Brain microvascular endothelial cell (primary cell): ENCODE data around the gene GMDS.

Experiments
- DNase-seq: peaks from one replicate; pipeline ENCODE4 v3.0.0-alpha.2; 2020
- H3K27ac ChIP-seq: fragments of 250-450 bp; sonication (Bioruptor Pico); 2 replicates; pipeline ENCODE4 v1.5.1; 2020; ENCODE audit warnings: mild to moderate bottlenecking, moderate library complexity
- H3K27me3 ChIP-seq: fragments of 250-450 bp; sonication (Bioruptor Pico); replicated peaks from 2 replicates; pipeline ENCODE4 v1.5.1; 2020; ENCODE audit warnings: mild to moderate bottlenecking
- H3K36me3 ChIP-seq: fragments of 250-450 bp; sonication (Bioruptor Pico); replicated peaks from 2 replicates; pipeline ENCODE4 v1.5.1; 2020; ENCODE audit warnings: mild to moderate bottlenecking
- H3K4me3 ChIP-seq: 2 replicates; pipeline ENCODE4 v1.5.1; 2011; ENCODE audit warnings: low read depth, mild to moderate bottlenecking, control low read depth, low read length, moderate library complexity
- in situ Hi-C: cut with HindIII; loops from 2 replicates; pipeline ENCODE4 v1.10.0; 2017; ENCODE audit warnings: low sequenced_read_pairs, low pct_ligation_motif_present
- TF ChIP-seq, protein P1 (sequence below): IDR thresholded peaks from 2 replicates; pipeline ENCODE4 v1.5.1; 2011; ENCODE audit warnings: low read depth, mild to moderate bottlenecking, moderate library complexity, low read length, control low read depth, inconsistent platforms; ENCODE audit errors: missing control alignments

The GMDS gene

GRCh38 chr6:2235777-2236495 lies 9.5 kb downstream of the GMDS start:
- Histone ChIP-seq H3K27ac (no peak overlapping the region), H3K4me3 (no peak overlapping the region), H3K36me3 (no peaks in the 10 kb centered on the region), H3K27me3 (no peaks in the 10 kb centered on the region)
- no peak for DNase-seq
- TF ChIP-seq, protein P1, sequence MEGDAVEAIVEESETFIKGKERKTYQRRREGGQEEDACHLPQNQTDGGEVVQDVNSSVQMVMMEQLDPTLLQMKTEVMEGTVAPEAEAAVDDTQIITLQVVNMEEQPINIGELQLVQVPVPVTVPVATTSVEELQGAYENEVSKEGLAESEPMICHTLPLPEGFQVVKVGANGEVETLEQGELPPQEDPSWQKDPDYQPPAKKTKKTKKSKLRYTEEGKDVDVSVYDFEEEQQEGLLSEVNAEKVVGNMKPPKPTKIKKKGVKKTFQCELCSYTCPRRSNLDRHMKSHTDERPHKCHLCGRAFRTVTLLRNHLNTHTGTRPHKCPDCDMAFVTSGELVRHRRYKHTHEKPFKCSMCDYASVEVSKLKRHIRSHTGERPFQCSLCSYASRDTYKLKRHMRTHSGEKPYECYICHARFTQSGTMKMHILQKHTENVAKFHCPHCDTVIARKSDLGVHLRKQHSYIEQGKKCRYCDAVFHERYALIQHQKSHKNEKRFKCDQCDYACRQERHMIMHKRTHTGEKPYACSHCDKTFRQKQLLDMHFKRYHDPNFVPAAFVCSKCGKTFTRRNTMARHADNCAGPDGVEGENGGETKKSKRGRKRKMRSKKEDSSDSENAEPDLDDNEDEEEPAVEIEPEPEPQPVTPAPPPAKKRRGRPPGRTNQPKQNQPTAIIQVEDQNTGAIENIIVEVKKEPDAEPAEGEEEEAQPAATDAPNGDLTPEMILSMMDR, result no peak
- in situ Hi-C loops, result no loop called here

DNA sequence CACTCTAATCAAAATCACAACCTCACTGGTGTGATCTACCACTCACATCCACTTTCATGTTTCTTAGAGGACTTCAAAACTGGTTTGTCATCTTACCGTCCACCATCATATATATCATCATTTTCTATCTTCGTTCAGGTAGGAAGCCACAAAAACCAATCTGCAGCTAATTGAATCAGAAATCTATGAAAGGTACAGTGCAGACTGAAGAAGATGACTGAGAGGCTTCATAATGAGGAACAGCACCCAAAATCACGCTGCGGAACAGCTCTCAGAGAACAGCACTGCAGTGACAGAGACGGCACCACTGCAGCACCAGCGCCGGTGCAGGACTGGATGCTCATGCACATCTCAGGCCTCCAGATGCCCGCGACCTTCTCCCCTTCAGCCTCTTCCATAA lies 13.0 kb downstream of the GMDS start:
- DNase-seq, result no peak
- H3K27me3 ChIP-seq, result no peaks in the 10 kb centered on the region
- TF ChIP-seq, protein P1, result no peak
- no peak overlapping the region for H3K4me3 ChIP-seq
- H3K36me3 ChIP-seq, result no peaks in the 10 kb centered on the region
- no peak overlapping the region for H3K27ac ChIP-seq
- in situ Hi-C loops, result no loop called here

DNA sequence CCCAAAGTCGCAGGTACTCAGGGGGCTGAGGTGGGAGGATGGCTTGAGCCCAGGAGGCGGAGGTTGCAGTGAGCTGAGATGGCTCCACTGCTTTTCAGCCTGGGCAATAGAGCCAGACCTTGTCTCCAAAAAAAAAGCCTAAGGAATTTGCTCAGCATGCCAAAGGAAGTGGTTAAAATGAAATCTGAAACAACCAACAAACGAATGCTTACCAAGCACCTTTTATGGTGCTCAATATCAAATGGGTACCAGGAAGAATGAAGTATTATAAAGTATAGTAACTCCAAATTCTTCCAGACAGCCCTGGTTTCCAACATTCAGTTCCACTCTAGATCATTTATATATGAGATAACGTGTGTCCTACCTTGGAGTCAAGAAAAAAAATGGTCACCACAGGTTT lies 14.0 kb downstream of the GMDS start:
- H3K27me3 ChIP-seq, result no peaks in the 10 kb centered on the region
- TF ChIP-seq, protein P1, result no peak
- H3K27ac ChIP-seq, result no peak overlapping the region
- H3K4me3 ChIP-seq, result no peak overlapping the region
- in situ Hi-C loops, result no loop called here
- DNase-seq, result no peak
- no peaks in the 10 kb centered on the region for H3K36me3 ChIP-seq

DNA sequence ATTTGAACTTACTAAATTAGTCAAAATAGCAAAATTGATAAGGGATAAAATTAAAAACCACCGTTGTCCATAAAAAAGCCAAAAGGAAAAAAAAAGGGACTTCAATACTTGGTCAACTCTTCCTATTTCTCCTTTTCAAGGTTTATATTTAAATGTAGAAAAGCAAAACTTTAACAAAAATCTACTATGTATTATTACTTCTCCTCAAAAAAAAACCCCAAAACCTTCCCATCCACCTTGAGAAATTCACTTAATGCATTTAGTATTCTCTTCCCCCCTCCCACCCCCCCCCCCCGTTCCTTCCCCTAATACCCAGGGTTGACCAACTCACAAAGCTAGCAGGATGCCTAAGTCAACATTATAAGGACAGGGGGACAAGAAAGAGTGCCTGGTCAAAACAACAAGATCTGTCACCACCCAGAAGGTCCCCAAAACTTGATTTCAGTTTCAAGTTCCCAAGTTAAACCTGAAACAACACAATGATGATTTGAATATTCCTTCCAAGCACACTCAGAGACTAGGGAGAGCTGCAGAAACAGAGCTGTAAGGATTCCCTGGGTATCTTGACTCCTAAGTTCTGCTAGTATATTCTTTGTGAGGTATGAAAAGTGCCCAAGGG lies 14.6 kb downstream of the GMDS start:
- in situ Hi-C loops, result no loop called here
- DNase-seq, result no peak
- H3K27me3 ChIP-seq, result no peaks in the 10 kb centered on the region
- no peak overlapping the region for H3K27ac ChIP-seq
- H3K4me3 ChIP-seq, result no peak overlapping the region
- H3K36me3 ChIP-seq, result no peaks in the 10 kb centered on the region
- TF ChIP-seq, protein P1, result no peak

DNA sequence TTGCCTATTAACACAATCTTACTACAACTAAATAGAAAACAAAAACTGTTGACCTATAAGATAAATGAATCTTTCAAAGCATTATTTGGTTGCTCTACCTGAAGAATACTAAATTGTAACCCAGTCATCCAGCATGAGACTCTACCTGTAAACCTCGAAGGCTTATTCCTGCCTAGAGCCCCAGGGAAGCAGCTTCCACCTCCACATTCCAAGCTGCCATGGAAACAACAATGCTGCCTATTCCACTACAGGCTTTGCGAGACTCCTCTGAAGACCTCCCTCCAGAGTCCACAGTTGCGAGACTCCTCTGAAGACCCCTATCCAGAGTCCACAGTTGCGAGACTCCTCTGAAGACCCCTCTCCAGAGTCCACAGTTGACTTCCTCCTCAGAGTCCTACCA lies 15.7 kb downstream of the GMDS start:
- no peaks in the 10 kb centered on the region for H3K36me3 ChIP-seq
- TF ChIP-seq, protein P1, result no peak
- in situ Hi-C loops, result no loop called here

More for the DNA sequence above, 15.7 kb downstream of the GMDS start:
- no peak overlapping the region for H3K4me3 ChIP-seq
- no peaks in the 10 kb centered on the region for H3K27me3 ChIP-seq
- no peak overlapping the region for H3K27ac ChIP-seq
- DNase-seq, result no peak
